HepG2 (cell line): ENCODE measurements around the gene TAGLN2. TPM values are rescaled to one million over a fixed set of nuclear protein-coding genes. Genes with fewer than 3 reads are reported as not detected.

Experiments used
- KDM5B ChIP-seq: sonication (generic); formaldehyde crosslinking; IDR thresholded peaks from 2 replicates; pipeline ENCODE4 v1.4.0; 2020; ENCODE audit warnings: missing genetic modification reagents, mild to moderate bottlenecking, borderline replicate concordance
- NFE2L1 ChIP-seq: sonication (generic); formaldehyde crosslinking; IDR thresholded peaks from 2 replicates; pipeline ENCODE4 v1.4.0; 2020; ENCODE audit warnings: missing genetic modification reagents, mild to moderate bottlenecking, borderline replicate concordance
- REXO4 ChIP-seq: sonication (generic); formaldehyde crosslinking; IDR thresholded peaks from 2 replicates; pipeline ENCODE4 v1.8.0; 2022; ENCODE audit warnings: missing genetic modification reagents, mild to moderate bottlenecking, borderline replicate concordance
- SPEN ChIP-seq: sonication (generic); formaldehyde crosslinking; IDR thresholded peaks from 2 replicates; pipeline ENCODE4 v1.5.1; 2020; ENCODE audit warnings: low read depth, mild to moderate bottlenecking, missing genetic modification reagents
- ZNF652 ChIP-seq: IDR thresholded peaks from 2 replicates; pipeline ENCODE4 v1.6.1; 2016; ENCODE audit warnings: low read depth, borderline replicate concordance
- polyA plus RNA-seq, 8 experiments: library from polyadenylated mRNA; depleted of rRNA in 3 of 8; stranded (reverse) in 7 of 8; unstranded in 1 of 8; fragments of >200 nt; fragmentation: Illumina TruSeq in 4 of 8; extraction: Trizol in 4 of 8; gene quantifications; 2 replicates each; pipeline versions ENCODE4 v1.2.1 to v1.2.3, GENCODE V29; 2011 to 2016; ENCODE audit warnings: low read depth in 4 of 8, missing spikeins in 1 of 8, mixed read lengths in 1 of 8; ENCODE audit not compliant: insufficient read depth in 1 of 8
- total RNA-seq, 5 experiments: library from RNA; depleted of rRNA; stranded (reverse); fragments of >200 nt; fragmentation: Illumina TruSeq; extraction: Trizol; gene quantifications; 2 replicates each; pipeline ENCODE4 v1.2.3, GENCODE V29; 2016; ENCODE audit warnings: low read depth in 1 of 5
- TF ChIP-seq, protein P1 (sequence below): sonication (generic); formaldehyde crosslinking; conservative IDR thresholded peaks from 2 replicates; pipeline ENCODE4 v1.4.0; 2020; ENCODE audit warnings: mild to moderate bottlenecking, missing genetic modification reagents, moderate library complexity
- TF ChIP-seq, protein P2 (sequence below): sonication (generic); formaldehyde crosslinking; IDR thresholded peaks from 2 replicates; pipeline ENCODE4 v1.5.1; 2020; ENCODE audit warnings: missing genetic modification reagents, mild to moderate bottlenecking, borderline replicate concordance
- TF ChIP-seq, protein P3 (sequence below): sonication (generic); formaldehyde crosslinking; IDR thresholded peaks from 2 replicates; pipeline ENCODE4 v1.4.0; 2020; ENCODE audit warnings: missing genetic modification reagents

The TAGLN2 gene
- total and polyA plus RNA-seq, 2 of the 13 experiments (the other 11 are each of a cell fraction or from before 2014, with no cell fraction given) = 6.7 to 17.2 TPM

DNA sequence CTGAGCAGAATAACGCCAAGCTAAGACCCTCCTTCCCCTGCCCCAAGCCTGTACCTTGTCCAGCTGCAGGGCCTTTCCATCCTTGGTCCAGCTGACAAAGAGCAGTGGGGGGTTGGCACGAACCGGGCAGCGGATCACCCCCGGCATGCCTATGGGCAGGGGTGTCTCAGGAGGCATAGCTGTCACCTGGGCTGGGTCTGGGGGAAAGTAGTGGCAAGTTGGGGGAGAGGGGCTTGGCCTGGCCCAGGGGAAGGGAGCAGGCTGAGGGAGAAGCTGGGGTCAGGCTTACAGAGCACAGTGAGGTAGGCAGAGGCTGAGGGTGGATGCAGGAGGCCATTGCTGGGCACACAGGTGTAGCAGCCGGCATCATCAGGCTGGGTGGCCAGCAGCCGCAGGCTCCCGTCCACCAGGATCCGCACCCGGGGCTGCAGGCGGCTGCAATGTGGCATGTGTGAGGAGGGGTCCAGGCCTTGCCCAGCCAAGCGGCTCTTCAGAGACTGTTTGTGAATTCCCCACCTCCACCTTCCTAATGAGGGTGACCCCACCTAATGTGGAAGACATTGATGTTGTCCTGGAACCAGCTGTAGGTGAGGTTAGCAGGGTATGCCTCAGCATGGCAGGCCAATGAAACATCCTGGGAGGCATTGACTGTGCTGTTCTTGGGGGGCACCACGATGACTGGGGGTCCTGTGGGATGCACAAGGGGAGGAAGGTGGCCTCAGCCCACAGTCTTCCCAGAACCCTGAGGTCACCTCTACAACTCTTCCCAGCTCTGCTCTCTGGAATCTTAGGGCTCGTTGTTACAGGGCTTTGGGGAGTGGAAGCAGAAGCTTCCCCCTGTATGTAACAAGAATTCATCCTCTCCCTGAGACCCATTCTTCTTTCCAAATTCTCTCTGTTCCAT lies 9.1 kb upstream of the TAGLN2 start (continued):
- TF ChIP-seq, protein P1, sequence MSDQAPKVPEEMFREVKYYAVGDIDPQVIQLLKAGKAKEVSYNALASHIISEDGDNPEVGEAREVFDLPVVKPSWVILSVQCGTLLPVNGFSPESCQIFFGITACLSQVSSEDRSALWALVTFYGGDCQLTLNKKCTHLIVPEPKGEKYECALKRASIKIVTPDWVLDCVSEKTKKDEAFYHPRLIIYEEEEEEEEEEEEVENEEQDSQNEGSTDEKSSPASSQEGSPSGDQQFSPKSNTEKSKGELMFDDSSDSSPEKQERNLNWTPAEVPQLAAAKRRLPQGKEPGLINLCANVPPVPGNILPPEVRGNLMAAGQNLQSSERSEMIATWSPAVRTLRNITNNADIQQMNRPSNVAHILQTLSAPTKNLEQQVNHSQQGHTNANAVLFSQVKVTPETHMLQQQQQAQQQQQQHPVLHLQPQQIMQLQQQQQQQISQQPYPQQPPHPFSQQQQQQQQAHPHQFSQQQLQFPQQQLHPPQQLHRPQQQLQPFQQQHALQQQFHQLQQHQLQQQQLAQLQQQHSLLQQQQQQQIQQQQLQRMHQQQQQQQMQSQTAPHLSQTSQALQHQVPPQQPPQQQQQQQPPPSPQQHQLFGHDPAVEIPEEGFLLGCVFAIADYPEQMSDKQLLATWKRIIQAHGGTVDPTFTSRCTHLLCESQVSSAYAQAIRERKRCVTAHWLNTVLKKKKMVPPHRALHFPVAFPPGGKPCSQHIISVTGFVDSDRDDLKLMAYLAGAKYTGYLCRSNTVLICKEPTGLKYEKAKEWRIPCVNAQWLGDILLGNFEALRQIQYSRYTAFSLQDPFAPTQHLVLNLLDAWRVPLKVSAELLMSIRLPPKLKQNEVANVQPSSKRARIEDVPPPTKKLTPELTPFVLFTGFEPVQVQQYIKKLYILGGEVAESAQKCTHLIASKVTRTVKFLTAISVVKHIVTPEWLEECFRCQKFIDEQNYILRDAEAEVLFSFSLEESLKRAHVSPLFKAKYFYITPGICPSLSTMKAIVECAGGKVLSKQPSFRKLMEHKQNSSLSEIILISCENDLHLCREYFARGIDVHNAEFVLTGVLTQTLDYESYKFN (CRISPR knock-in tag) = no peak
- TF ChIP-seq SPEN (CRISPR knock-in tag) (no peak), REXO4 (no peak), KDM5B (CRISPR knock-in tag) (no peak), ZNF652 (no peak), NFE2L1 (CRISPR knock-in tag) (no peak)
- TF ChIP-seq, protein P2, sequence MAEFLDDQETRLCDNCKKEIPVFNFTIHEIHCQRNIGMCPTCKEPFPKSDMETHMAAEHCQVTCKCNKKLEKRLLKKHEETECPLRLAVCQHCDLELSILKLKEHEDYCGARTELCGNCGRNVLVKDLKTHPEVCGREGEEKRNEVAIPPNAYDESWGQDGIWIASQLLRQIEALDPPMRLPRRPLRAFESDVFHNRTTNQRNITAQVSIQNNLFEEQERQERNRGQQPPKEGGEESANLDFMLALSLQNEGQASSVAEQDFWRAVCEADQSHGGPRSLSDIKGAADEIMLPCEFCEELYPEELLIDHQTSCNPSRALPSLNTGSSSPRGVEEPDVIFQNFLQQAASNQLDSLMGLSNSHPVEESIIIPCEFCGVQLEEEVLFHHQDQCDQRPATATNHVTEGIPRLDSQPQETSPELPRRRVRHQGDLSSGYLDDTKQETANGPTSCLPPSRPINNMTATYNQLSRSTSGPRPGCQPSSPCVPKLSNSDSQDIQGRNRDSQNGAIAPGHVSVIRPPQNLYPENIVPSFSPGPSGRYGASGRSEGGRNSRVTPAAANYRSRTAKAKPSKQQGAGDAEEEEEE (CRISPR knock-in tag) = no peak
- TF ChIP-seq, protein P3, sequence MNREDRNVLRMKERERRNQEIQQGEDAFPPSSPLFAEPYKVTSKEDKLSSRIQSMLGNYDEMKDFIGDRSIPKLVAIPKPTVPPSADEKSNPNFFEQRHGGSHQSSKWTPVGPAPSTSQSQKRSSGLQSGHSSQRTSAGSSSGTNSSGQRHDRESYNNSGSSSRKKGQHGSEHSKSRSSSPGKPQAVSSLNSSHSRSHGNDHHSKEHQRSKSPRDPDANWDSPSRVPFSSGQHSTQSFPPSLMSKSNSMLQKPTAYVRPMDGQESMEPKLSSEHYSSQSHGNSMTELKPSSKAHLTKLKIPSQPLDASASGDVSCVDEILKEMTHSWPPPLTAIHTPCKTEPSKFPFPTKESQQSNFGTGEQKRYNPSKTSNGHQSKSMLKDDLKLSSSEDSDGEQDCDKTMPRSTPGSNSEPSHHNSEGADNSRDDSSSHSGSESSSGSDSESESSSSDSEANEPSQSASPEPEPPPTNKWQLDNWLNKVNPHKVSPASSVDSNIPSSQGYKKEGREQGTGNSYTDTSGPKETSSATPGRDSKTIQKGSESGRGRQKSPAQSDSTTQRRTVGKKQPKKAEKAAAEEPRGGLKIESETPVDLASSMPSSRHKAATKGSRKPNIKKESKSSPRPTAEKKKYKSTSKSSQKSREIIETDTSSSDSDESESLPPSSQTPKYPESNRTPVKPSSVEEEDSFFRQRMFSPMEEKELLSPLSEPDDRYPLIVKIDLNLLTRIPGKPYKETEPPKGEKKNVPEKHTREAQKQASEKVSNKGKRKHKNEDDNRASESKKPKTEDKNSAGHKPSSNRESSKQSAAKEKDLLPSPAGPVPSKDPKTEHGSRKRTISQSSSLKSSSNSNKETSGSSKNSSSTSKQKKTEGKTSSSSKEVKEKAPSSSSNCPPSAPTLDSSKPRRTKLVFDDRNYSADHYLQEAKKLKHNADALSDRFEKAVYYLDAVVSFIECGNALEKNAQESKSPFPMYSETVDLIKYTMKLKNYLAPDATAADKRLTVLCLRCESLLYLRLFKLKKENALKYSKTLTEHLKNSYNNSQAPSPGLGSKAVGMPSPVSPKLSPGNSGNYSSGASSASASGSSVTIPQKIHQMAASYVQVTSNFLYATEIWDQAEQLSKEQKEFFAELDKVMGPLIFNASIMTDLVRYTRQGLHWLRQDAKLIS (CRISPR knock-in tag) = no peak
- TF ChIP-seq, all 625 proteins: peak for 0
